HepG2 (cell line): Measurements from ENCODE around the gene NCOA6. TPM values are rescaled to one million over a fixed set of nuclear protein-coding genes. Genes with fewer than 3 reads are reported as not detected.

Experiments used
- ATF1 ChIP-seq: IDR thresholded peaks from 2 replicates; pipeline ENCODE4 v1.6.1; 2016; ENCODE audit warnings: mild to moderate bottlenecking, control low read depth
- ATF7 ChIP-seq, 2 experiments: fragments of 450-650 bp in 1 of 2; sonication (generic) in 1 of 2; formaldehyde crosslinking in 1 of 2; IDR thresholded peaks; 2 replicates each; pipeline versions ENCODE4 v1.4.0 to v1.6.1; 2016 to 2020; ENCODE audit warnings: antibody characterized with exemption in 1 of 2, mild to moderate bottlenecking in 1 of 2, missing genetic modification reagents in 1 of 2
- BRD4 ChIP-seq: sonication (generic); formaldehyde crosslinking; IDR thresholded peaks from 2 replicates; pipeline ENCODE4 v1.4.0; 2020; ENCODE audit warnings: missing genetic modification reagents
- CCAR2 ChIP-seq: fragments of 200-400 bp; formaldehyde crosslinking; optimal IDR thresholded peaks from 2 replicates; pipeline ENCODE3; 2018; ENCODE audit warnings: low read depth, mild to moderate bottlenecking, low read length, moderate library complexity
- HNRNPLL ChIP-seq: fragments of 200-400 bp; formaldehyde crosslinking; IDR thresholded peaks from 2 replicates; pipeline ENCODE4 v1.6.1; 2017; ENCODE audit warnings: mild to moderate bottlenecking, low read depth, low read length; ENCODE audit not compliant: poor library complexity, severe bottlenecking
- ISL2 ChIP-seq: sonication (generic); formaldehyde crosslinking; IDR thresholded peaks from 2 replicates; pipeline ENCODE4 v1.5.0; 2020; ENCODE audit warnings: missing genetic modification reagents
- KAT8 ChIP-seq: IDR thresholded peaks from 2 replicates; pipeline ENCODE4 v1.6.1; 2016; ENCODE audit warnings: missing genetic modification reagents, missing compliant biosample characterization
- KDM4B ChIP-seq: sonication (generic); formaldehyde crosslinking; IDR thresholded peaks from 2 replicates; pipeline ENCODE4 v1.4.0; 2020; ENCODE audit warnings: missing genetic modification reagents
- KMT2A ChIP-seq: sonication (generic); formaldehyde crosslinking; IDR thresholded peaks from 2 replicates; pipeline ENCODE4 v1.4.0; 2020; ENCODE audit warnings: missing genetic modification reagents
- MIER2 ChIP-seq: IDR thresholded peaks from 2 replicates; pipeline ENCODE4 v1.6.1; 2016; ENCODE audit warnings: missing biosample characterization, missing genetic modification reagents
- MXD4 ChIP-seq: IDR thresholded peaks from 2 replicates; pipeline ENCODE4 v1.6.1; 2016; ENCODE audit warnings: mild to moderate bottlenecking, missing biosample characterization, missing genetic modification reagents
- TBP ChIP-seq: sonication (generic); formaldehyde crosslinking; IDR thresholded peaks from 2 replicates; pipeline ENCODE4 v1.5.0; 2020; ENCODE audit warnings: missing genetic modification reagents
- TBX3 ChIP-seq: fragments of 450-650 bp; IDR thresholded peaks from 2 replicates; pipeline ENCODE4 v1.6.1; 2017; ENCODE audit warnings: antibody characterized with exemption, mild to moderate bottlenecking, inconsistent platforms, borderline replicate concordance
- YEATS2 ChIP-seq: sonication (generic); formaldehyde crosslinking; IDR thresholded peaks from 2 replicates; pipeline ENCODE4 v1.4.0; 2020; ENCODE audit warnings: missing genetic modification reagents, borderline replicate concordance
- ZFP1 ChIP-seq: IDR thresholded peaks from 2 replicates; pipeline ENCODE4 v1.6.1; 2016
- ZNF136 ChIP-seq: sonication (generic); formaldehyde crosslinking; IDR thresholded peaks from 2 replicates; pipeline ENCODE4 v1.8.1; 2022; ENCODE audit warnings: low read depth, mild to moderate bottlenecking, moderate library complexity, missing genetic modification reagents
- ZNF17 ChIP-seq: sonication (generic); formaldehyde crosslinking; IDR thresholded peaks from 2 replicates; pipeline ENCODE4 v1.5.0; 2020; ENCODE audit warnings: mild to moderate bottlenecking, missing genetic modification reagents
- ZNF460 ChIP-seq: sonication (generic); formaldehyde crosslinking; IDR thresholded peaks from 2 replicates; pipeline ENCODE4 v1.5.1; 2020; ENCODE audit warnings: missing genetic modification reagents, mild to moderate bottlenecking, borderline replicate concordance
- ZNF569 ChIP-seq: sonication (generic); formaldehyde crosslinking; IDR thresholded peaks from 2 replicates; pipeline ENCODE4 v1.5.0; 2020; ENCODE audit warnings: mild to moderate bottlenecking, missing genetic modification reagents, moderate library complexity, borderline replicate concordance
- ZNF605 ChIP-seq: sonication (generic); formaldehyde crosslinking; IDR thresholded peaks from 2 replicates; pipeline ENCODE4 v1.8.0; 2022; ENCODE audit warnings: mild to moderate bottlenecking, missing genetic modification reagents
- ZNF781 ChIP-seq: sonication (generic); formaldehyde crosslinking; IDR thresholded peaks from 2 replicates; pipeline ENCODE4 v1.5.1; 2020; ENCODE audit warnings: borderline replicate concordance, mild to moderate bottlenecking, missing genetic modification reagents; ENCODE audit errors: not compliant biosample characterization
- ZNF792 ChIP-seq: IDR thresholded peaks from 2 replicates; pipeline ENCODE4 v1.6.1; 2016
- polyA plus RNA-seq, 8 experiments: library from polyadenylated mRNA; depleted of rRNA in 3 of 8; stranded (reverse) in 7 of 8; unstranded in 1 of 8; fragments of >200 nt; fragmentation: Illumina TruSeq in 4 of 8; extraction: Trizol in 4 of 8; gene quantifications; 2 replicates each; pipeline versions ENCODE4 v1.2.1 to v1.2.3, GENCODE V29; 2011 to 2016; ENCODE audit warnings: low read depth in 4 of 8, missing spikeins in 1 of 8, mixed read lengths in 1 of 8; ENCODE audit not compliant: insufficient read depth in 1 of 8
- total RNA-seq, 5 experiments: library from RNA; depleted of rRNA; stranded (reverse); fragments of >200 nt; fragmentation: Illumina TruSeq; extraction: Trizol; gene quantifications; 2 replicates each; pipeline ENCODE4 v1.2.3, GENCODE V29; 2016; ENCODE audit warnings: low read depth in 1 of 5
- TF ChIP-seq, protein P1 (sequence below): sonication (generic); formaldehyde crosslinking; IDR thresholded peaks from 2 replicates; pipeline ENCODE4 v1.8.1; 2022; ENCODE audit warnings: low read depth, mild to moderate bottlenecking, missing genetic modification reagents
- TF ChIP-seq, protein P2 (sequence below): sonication (generic); formaldehyde crosslinking; IDR thresholded peaks from 2 replicates; pipeline ENCODE4 v1.8.0; 2022; ENCODE audit warnings: mild to moderate bottlenecking, missing genetic modification reagents, borderline replicate concordance
- TF ChIP-seq, protein P3 (sequence below): sonication (generic); formaldehyde crosslinking; IDR thresholded peaks from 2 replicates; pipeline ENCODE4 v1.8.0; 2022; ENCODE audit warnings: mild to moderate bottlenecking, missing genetic modification reagents; ENCODE audit not compliant: insufficient replicate concordance

The NCOA6 gene
- total and polyA plus RNA-seq, 2 of the 13 experiments (the other 11 are each of a cell fraction or from before 2014, with no cell fraction given): 11.2 to 29.3 TPM

DNA sequence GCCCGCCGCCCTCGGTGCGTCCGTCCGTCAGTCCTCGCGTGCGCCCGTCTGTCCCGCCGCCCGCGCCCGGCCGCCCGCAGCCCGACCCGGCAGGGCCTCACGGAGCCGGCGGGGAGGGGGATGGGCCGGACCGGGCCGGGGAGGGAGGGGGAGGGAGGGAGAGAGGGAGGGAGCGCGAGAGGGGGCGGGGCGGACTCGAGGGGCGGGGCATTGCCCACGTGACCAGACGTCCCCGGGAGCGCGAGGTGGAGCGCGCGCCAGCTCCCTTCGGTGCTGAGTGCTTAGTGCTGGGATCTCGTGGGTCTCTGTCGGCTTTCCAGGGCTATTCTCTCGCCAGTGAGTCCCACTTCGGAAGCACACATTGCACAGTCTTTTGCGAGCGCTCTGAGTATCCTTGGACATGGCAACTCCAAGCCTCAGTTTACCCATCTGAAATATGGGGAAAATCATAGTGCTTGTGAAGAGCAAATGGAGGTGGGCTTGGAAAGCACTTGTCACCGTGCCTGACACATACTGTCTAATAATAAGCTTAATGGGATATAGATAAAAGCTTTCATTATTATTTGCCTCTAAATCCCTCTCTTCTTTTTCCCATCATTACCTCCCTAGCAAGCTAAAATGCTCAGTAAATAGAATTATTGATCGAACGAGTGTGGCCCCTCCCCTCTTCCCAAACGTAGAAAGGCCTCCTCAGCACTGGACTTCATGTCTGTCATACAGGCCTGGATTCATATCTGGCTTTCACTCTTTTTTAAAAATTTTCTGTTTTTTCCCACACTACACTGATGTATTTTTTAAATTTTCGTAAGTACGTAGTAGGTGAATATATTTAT, at the start of gene NCOA6 (continued):
- no peak for TF ChIP-seq TBX3
- no peak for TF ChIP-seq ISL2 (CRISPR knock-in tag)
- TF ChIP-seq, protein P1, sequence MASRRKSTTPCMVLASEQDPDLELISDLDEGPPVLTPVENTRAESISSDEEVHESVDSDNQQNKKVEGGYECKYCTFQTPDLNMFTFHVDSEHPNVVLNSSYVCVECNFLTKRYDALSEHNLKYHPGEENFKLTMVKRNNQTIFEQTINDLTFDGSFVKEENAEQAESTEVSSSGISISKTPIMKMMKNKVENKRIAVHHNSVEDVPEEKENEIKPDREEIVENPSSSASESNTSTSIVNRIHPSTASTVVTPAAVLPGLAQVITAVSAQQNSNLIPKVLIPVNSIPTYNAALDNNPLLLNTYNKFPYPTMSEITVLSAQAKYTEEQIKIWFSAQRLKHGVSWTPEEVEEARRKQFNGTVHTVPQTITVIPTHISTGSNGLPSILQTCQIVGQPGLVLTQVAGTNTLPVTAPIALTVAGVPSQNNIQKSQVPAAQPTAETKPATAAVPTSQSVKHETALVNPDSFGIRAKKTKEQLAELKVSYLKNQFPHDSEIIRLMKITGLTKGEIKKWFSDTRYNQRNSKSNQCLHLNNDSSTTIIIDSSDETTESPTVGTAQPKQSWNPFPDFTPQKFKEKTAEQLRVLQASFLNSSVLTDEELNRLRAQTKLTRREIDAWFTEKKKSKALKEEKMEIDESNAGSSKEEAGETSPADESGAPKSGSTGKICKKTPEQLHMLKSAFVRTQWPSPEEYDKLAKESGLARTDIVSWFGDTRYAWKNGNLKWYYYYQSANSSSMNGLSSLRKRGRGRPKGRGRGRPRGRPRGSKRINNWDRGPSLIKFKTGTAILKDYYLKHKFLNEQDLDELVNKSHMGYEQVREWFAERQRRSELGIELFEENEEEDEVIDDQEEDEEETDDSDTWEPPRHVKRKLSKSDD (CRISPR knock-in tag): no peak
- peak; percentile 49; the same call in 1 of the 2 replicates for TF ChIP-seq MIER2
- TF ChIP-seq ZNF17 (CRISPR knock-in tag): no peak
- 0 out of 2 replicates have a peak, but pooled peaks have one; percentile 45 for TF ChIP-seq ZFP1 (CRISPR knock-in tag)
- peak; percentile 23; the same call in 1 of the 2 replicates for TF ChIP-seq ATF1 (CRISPR knock-in tag)
- TF ChIP-seq ZNF781 (CRISPR knock-in tag): peak; percentile 50
- peak; percentile 41; the same call in 1 of the 2 replicates for TF ChIP-seq MXD4
- TF ChIP-seq, protein P2, sequence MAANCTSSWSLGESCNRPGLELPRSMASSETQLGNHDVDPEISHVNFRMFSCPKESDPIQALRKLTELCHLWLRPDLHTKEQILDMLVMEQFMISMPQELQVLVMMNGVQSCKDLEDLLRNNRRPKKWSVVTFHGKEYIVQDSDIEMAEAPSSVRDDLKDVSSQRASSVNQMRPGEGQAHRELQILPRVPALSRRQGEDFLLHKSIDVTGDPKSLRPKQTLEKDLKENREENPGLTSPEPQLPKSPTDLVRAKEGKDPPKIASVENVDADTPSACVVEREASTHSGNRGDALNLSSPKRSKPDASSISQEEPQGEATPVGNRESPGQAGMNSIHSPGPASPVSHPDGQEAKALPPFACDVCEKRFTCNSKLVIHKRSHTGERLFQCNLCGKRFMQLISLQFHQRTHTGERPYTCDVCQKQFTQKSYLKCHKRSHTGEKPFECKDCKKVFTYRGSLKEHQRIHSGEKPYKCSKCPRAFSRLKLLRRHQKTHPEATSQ (CRISPR knock-in tag): no peak
- TF ChIP-seq ZNF605: no peak
- TF ChIP-seq KAT8 (CRISPR knock-in tag): peak; percentile 64
- peak; percentile 20 for TF ChIP-seq CCAR2
- 0 out of 2 replicates have a peak, but pooled peaks have one; percentile 18 for TF ChIP-seq ZNF136 (CRISPR knock-in tag)
- no peak for TF ChIP-seq ATF7 (IDR thresholded peaks at IDR 0.05)
- no peak for TF ChIP-seq ATF7 (CRISPR knock-in tag; IDR thresholded peaks at IDR 0.05)
- TF ChIP-seq ZNF460 (CRISPR knock-in tag): no peak
- no peak for TF ChIP-seq BRD4
- TF ChIP-seq TBP (CRISPR knock-in tag): no peak
- peak; percentile 89; the same call in 1 of the 2 replicates for TF ChIP-seq ZNF792 (CRISPR knock-in tag)
- TF ChIP-seq, protein P3, sequence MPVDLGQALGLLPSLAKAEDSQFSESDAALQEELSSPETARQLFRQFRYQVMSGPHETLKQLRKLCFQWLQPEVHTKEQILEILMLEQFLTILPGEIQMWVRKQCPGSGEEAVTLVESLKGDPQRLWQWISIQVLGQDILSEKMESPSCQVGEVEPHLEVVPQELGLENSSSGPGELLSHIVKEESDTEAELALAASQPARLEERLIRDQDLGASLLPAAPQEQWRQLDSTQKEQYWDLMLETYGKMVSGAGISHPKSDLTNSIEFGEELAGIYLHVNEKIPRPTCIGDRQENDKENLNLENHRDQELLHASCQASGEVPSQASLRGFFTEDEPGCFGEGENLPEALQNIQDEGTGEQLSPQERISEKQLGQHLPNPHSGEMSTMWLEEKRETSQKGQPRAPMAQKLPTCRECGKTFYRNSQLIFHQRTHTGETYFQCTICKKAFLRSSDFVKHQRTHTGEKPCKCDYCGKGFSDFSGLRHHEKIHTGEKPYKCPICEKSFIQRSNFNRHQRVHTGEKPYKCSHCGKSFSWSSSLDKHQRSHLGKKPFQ (CRISPR knock-in tag): peak; percentile 1
- TF ChIP-seq KMT2A (CRISPR knock-in tag): peak; percentile 65; the same call in 1 of the 2 replicates
- TF ChIP-seq YEATS2 (CRISPR knock-in tag): peak; percentile 74; the same call in 1 of the 2 replicates
- 0 out of 2 replicates have a peak, but pooled peaks have one; percentile 15 for TF ChIP-seq KDM4B (CRISPR knock-in tag)
- peak; percentile 6 for TF ChIP-seq HNRNPLL
- TF ChIP-seq ZNF569: no peak
